ENCODE measurements around the gene SLC7A1. TPM values are rescaled to one million over a fixed set of nuclear protein-coding genes. Genes with fewer than 3 reads are reported as not detected.

Gene SLC7A1
- total RNA-seq, 3 donors from 2014 or later, result 23.8 to 36.0 (median 28.0) TPM

DNA sequence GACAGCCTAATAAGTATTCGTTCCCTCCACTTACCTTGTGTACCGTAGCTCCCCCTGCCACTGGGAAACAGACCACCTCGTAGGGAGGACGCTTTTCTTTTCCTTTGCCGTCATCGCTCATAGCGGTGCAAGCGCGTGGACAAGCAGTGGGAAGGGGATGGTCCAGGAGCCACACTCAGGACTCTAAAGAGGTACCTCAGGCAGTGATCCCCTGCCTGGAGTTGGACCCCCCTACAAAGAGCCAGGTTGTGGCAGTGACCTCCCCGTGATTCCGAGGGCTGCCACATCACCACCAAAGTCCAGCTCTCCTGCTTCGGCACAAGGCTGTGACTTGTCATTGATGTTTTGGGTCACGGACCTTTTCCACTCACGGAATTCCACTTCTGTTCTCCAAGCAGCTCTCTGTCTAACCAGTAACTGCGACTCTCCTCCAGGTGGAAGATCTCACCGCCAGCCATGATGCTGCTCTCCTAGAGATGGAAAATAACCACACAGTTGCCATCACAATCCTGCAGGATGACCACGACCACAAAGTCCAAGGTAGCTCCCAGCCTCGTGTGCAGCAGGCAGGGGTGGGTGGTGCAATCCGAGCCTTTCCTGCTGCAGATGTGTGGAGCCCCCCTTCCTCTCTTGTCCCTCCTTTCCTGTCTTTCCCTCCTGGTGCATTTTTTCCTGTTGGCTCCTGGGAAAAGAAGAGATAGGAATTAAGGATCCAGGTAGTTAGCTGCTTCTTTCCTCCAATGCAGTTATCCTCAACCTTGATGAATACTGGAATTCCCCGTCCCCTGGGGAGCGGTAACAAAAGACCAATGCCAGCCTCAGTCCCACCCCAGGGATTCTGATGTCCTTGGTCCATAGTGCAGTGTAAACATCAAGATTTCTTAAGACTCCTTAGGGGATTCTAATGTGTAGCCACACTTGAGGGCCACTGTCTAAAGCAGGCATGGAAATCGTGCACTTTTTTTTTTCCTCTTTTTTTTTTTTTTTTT is 107.7 kb downstream of the SLC7A1 start:
- Histone ChIP-seq H3K36me3 (ENCODE audit: low read depth) (no peaks in the 10 kb centered on the region), H3K4me1 (ENCODE audit: low read depth) (no peaks in the 10 kb centered on the region), H3K9me3 (no peaks in the 10 kb centered on the region), H3K4me3 (no peak overlapping the region)
- no peak for ATAC-seq
- DNase-seq, result no peak
- TF ChIP-seq, protein P1, sequence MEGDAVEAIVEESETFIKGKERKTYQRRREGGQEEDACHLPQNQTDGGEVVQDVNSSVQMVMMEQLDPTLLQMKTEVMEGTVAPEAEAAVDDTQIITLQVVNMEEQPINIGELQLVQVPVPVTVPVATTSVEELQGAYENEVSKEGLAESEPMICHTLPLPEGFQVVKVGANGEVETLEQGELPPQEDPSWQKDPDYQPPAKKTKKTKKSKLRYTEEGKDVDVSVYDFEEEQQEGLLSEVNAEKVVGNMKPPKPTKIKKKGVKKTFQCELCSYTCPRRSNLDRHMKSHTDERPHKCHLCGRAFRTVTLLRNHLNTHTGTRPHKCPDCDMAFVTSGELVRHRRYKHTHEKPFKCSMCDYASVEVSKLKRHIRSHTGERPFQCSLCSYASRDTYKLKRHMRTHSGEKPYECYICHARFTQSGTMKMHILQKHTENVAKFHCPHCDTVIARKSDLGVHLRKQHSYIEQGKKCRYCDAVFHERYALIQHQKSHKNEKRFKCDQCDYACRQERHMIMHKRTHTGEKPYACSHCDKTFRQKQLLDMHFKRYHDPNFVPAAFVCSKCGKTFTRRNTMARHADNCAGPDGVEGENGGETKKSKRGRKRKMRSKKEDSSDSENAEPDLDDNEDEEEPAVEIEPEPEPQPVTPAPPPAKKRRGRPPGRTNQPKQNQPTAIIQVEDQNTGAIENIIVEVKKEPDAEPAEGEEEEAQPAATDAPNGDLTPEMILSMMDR (IDR thresholded peaks at IDR 0.05), result no peak
- intact Hi-C loops (cut with DNase I, micrococcal nuclease), result no loop called here

DNA sequence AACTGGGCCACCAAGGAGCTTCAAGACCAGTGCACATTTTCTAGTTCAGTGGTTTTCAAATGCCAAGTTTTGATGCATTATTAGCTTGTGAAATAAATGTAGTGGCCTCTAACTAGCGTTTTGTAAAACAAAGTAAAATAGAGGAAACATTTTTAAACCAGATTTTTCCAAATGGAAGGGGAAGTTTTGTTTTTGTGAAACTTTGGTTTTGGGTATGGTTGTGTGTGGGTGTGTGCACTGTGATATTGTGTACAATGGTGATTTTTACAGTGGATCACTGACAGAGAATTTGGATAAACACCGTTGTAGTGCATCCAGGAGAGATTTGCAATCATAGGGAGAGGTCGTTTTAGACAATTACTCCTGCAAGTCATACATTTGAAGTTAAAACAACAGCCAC is 108.9 kb downstream of the SLC7A1 start:
- Histone ChIP-seq H3K4me3 (no peak overlapping the region), H3K36me3 (ENCODE audit: low read depth) (no peaks in the 10 kb centered on the region), H3K9me3 (no peaks in the 10 kb centered on the region), H3K4me1 (ENCODE audit: low read depth) (peaks cover 5% of the 10 kb centered on the region)
- TF ChIP-seq, protein P1 (IDR thresholded peaks at IDR 0.05), result no peak
- intact Hi-C loops (cut with DNase I, micrococcal nuclease), result no loop called here
- ATAC-seq (no peak), DNase-seq (no peak)

DNA sequence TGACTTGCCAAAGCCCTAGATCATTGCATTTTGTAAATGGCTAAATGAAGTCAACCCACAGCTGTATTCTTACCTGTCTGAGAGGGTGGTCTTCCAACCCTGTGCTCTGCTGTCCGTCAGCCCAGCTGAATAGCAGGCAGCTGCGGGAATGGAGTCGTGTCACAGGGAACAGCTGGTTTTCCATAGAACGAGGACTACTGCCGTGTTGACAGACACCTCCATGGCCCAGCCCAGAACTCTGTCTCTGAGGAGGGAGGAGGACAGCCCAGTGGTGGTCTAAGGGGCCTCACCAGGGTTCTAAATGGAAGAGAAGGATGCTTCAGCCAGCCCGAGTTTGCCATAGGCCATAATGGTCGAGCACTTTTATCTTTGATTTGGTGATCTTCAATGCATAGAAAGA is 110.7 kb downstream of the SLC7A1 start:
- ATAC-seq (no peak), DNase-seq (no peak)
- Histone ChIP-seq H3K4me3 (no peak overlapping the region), H3K9me3 (no peaks in the 10 kb centered on the region), H3K4me1 (ENCODE audit: low read depth) (peaks cover 5% of the 10 kb centered on the region), H3K36me3 (ENCODE audit: low read depth) (no peaks in the 10 kb centered on the region)
- intact Hi-C loops (cut with DNase I, micrococcal nuclease), result no loop called here
- TF ChIP-seq, protein P1 (IDR thresholded peaks at IDR 0.05), result no peak

DNA sequence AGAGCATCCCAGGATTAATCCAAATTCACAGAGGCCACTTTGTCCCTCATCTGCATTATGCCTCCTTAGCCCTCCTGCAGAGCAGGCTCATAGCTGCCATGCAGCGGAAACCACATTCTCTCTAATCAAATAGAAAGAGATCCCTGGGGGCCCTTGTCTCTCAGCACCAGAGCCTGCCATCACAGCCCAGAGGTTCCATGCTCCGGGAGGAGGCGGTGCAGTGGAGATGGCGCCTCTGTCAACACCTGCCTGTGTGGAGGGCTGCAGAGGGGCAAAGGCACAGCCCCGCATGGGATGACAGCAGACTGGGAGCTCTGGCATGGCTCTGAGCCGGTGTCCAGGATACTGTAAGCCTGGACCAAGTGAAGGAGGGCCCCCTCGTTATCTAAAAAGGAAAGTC is 111.3 kb downstream of the SLC7A1 start:
- TF ChIP-seq, protein P1 (IDR thresholded peaks at IDR 0.05), result no peak
- Histone ChIP-seq H3K36me3 (ENCODE audit: low read depth) (no peaks in the 10 kb centered on the region), H3K9me3 (no peaks in the 10 kb centered on the region), H3K4me1 (ENCODE audit: low read depth) (peaks cover 5% of the 10 kb centered on the region), H3K4me3 (no peak overlapping the region)
- DNase-seq (no peak), ATAC-seq (no peak)
- intact Hi-C loops (cut with DNase I, micrococcal nuclease), result no loop called here

DNA sequence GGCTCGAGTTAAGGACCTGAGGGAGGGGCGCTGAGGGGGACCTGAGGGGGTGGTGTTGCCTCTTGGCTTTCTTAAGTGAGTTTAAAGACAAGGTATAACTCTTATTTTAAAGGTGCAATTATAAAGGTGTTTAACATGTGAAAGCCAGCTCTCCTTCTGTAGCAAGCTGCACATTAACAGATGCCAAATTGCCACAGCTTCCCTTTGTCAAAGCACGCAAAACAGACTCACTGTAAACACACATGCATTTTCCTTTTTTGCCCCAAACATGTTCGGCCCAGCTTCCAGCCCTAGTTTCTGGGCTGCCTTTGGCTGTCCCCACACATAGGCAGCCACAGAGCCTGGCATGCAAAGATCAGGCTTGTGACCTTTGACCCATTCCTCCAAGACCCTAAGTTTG is 111.9 kb downstream of the SLC7A1 start:
- no peak for ATAC-seq

More for the DNA sequence above, 111.9 kb downstream of the SLC7A1 start:
- Histone ChIP-seq H3K36me3 (ENCODE audit: low read depth) (no peaks in the 10 kb centered on the region), H3K4me1 (ENCODE audit: low read depth) (peaks cover 5% of the 10 kb centered on the region), H3K9me3 (no peaks in the 10 kb centered on the region), H3K4me3 (no peak overlapping the region)
- intact Hi-C loops (cut with DNase I, micrococcal nuclease), result no loop called here
- TF ChIP-seq, protein P1 (IDR thresholded peaks at IDR 0.05), result no peak
- no peak for DNase-seq
